HCT116 (cell line): ENCODE measurements around the gene CTCF. TPM values are rescaled to one million over a fixed set of nuclear protein-coding genes. Genes with fewer than 3 reads are reported as not detected.

Source experiments
- ATAC-seq: fragments of 200-7000 bp; cut with Tn5 transposase; 2 replicates; pipeline ENCODE4 v1.9.1; 2020; ENCODE audit warnings: mild to moderate bottlenecking, moderate library complexity
- BruUV-seq: library from RNA; stranded (reverse); fragments of 400-500 nt; replicated peaks from 2 replicates; lab custom pipeline; 2021; lab: Mats Ljungman, UMichigan
- CTCF ChIA-PET: fragments of 300-600 bp; sonication (Branson Sonifier 250); formaldehyde crosslinking; loops from one replicate; lab custom pipeline; 2021; ENCODE audit warnings: antibody characterized with exemption; lab: Charles Lee
- POLR2A ChIA-PET: fragments of 300-600, 350-600 bp; sonication (Branson Sonifier 250); formaldehyde crosslinking; loops from one replicate; lab custom pipeline; 2021; ENCODE audit warnings: antibody characterized with exemption; lab: Charles Lee
- RAD21 ChIA-PET, 2 experiments: fragments of 300-600 bp; sonication (Branson Sonifier 250); formaldehyde crosslinking; loops; one replicate each; lab custom pipeline; 2023; ENCODE audit warnings: low total read pairs in 2 of 2; ENCODE audit not compliant: uncharacterized antibody in 2 of 2, unreplicated experiment in 2 of 2, low non-redundant PET in 1 of 2; lab: Charles Lee
- DNase-seq: peaks from one replicate; pipeline ENCODE4 v3.0.0-alpha.2; 2010; ENCODE audit warnings: low read depth, low spot score
- H2AFZ ChIP-seq: fragments of 200-600 bp; shearing (Covaris generic), sonication (generic); 2 replicates; pipeline ENCODE4 v1.6.1; 2017; ENCODE audit warnings: low read depth, mixed run types, mixed read lengths, antibody characterized with exemption, low read length; ENCODE audit not compliant: poor library complexity, severe bottlenecking
- H3K27ac ChIP-seq: 2 replicates; pipeline ENCODE4 v1.5.1; 2012; ENCODE audit warnings: low read depth, low read length
- H3K27me3 ChIP-seq: fragments of 200-600 bp; sonication (generic); 2 replicates; pipeline ENCODE4 v1.6.1; 2016; ENCODE audit warnings: mixed run types, low read length, mixed read lengths; ENCODE audit not compliant: insufficient read depth
- H3K36me3 ChIP-seq, 2 experiments: fragments of 200-500 bp in 1 of 2; fragments of 200-600 bp in 1 of 2; sonication (Bioruptor generic) in 1 of 2; sonication (generic) in 1 of 2; 2 replicates each; pipeline versions ENCODE4 v1.5.1 to v1.6.1; 2014 to 2016; ENCODE audit warnings: low read length in 2 of 2, inconsistent platforms in 1 of 2, mixed read lengths in 1 of 2, mixed run types in 1 of 2; ENCODE audit not compliant: insufficient read depth in 2 of 2, control insufficient read depth in 1 of 2
- H3K4me1 ChIP-seq, 2 experiments: fragments of 200-600 bp in 1 of 2; sonication (generic) in 1 of 2; 2 replicates each; pipeline versions ENCODE4 v1.5.1 to v1.6.1; 2012 to 2017; ENCODE audit warnings: low read length in 2 of 2, inconsistent platforms in 1 of 2, mild to moderate bottlenecking in 1 of 2, mixed read lengths in 1 of 2, mixed run types in 1 of 2, moderate library complexity in 1 of 2; ENCODE audit not compliant: insufficient read depth in 2 of 2, control insufficient read depth in 1 of 2
- H3K4me2 ChIP-seq: fragments of 200-600 bp; sonication (generic); 2 replicates; pipeline ENCODE4 v1.6.1; 2017; ENCODE audit warnings: mixed run types, low read length, mixed read lengths
- H3K4me3 ChIP-seq, 2 experiments: fragments of 200-600 bp in 1 of 2; sonication (generic) in 1 of 2; replicated peaks in 1 of 2; 2 replicates each; pipeline ENCODE4 v1.5.1; 2011 to 2016; ENCODE audit warnings: low read length in 2 of 2, control low read depth in 1 of 2, low read depth in 1 of 2, mild to moderate bottlenecking in 1 of 2, mixed read lengths in 1 of 2, mixed run types in 1 of 2
- H3K79me2 ChIP-seq: fragments of 200-600 bp; sonication (generic); 2 replicates; pipeline ENCODE4 v1.6.1; 2017; ENCODE audit warnings: mild to moderate bottlenecking, mixed run types, low read length, moderate library complexity, mixed read lengths; ENCODE audit not compliant: insufficient read depth
- H3K9ac ChIP-seq: fragments of 200-600 bp; sonication (generic); 2 replicates; pipeline ENCODE4 v1.6.1; 2016; ENCODE audit warnings: low read length, mixed read lengths
- H3K9me2 ChIP-seq: fragments of 200-600 bp; sonication (generic), shearing (Covaris generic); 2 replicates; pipeline ENCODE4 v1.6.1; 2017; ENCODE audit warnings: mixed run types, mild to moderate bottlenecking, moderate library complexity; ENCODE audit not compliant: insufficient read depth
- H3K9me3 ChIP-seq, 2 experiments: fragments of 200-500 bp in 1 of 2; fragments of 200-600 bp in 1 of 2; sonication (Bioruptor generic) in 1 of 2; sonication (generic) in 1 of 2; 2 replicates each; pipeline ENCODE4 v1.6.1; 2014 to 2017; ENCODE audit warnings: low read length in 2 of 2, mixed read lengths in 2 of 2, inconsistent platforms in 1 of 2, low read depth in 1 of 2, mild to moderate bottlenecking in 1 of 2, mixed run types in 1 of 2, moderate library complexity in 1 of 2; ENCODE audit not compliant: control insufficient read depth in 1 of 2, insufficient read depth in 1 of 2
- H4K20me1 ChIP-seq: fragments of 200-600 bp; sonication (generic), shearing (Covaris generic); 2 replicates; pipeline ENCODE4 v1.6.1; 2017; ENCODE audit warnings: mixed run types, mild to moderate bottlenecking, moderate library complexity; ENCODE audit not compliant: insufficient read depth
- CBX3 ChIP-seq: IDR thresholded peaks from 2 replicates; pipeline ENCODE4 v1.6.1; 2012; ENCODE audit warnings: low read depth
- EGR1 ChIP-seq: IDR thresholded peaks from 2 replicates; pipeline ENCODE4 v1.6.1; 2012; ENCODE audit warnings: low read depth
- ELF1 ChIP-seq: IDR thresholded peaks from 2 replicates; pipeline ENCODE4 v1.6.1; 2012; ENCODE audit warnings: low read depth, borderline replicate concordance
- EZH2 ChIP-seq: fragments of 200-600 bp; sonication (generic); IDR thresholded peaks from 2 replicates; pipeline ENCODE4 v1.6.1; 2017; ENCODE audit warnings: antibody characterized with exemption, mixed run types
- EZH2phosphoT487 ChIP-seq: fragments of 200-600 bp; IDR thresholded peaks from 2 replicates; pipeline ENCODE4 v1.6.1; 2018; ENCODE audit warnings: antibody characterized with exemption, borderline replicate concordance
- FOSL1 ChIP-seq: IDR thresholded peaks from 2 replicates; pipeline ENCODE4 v1.6.1; 2012; ENCODE audit warnings: low read depth
- POLR2A ChIP-seq: IDR thresholded peaks from 2 replicates; pipeline ENCODE4 v1.7.0; 2011; ENCODE audit warnings: borderline replicate concordance; ENCODE audit not compliant: insufficient read depth, insufficient read length; ENCODE audit errors: extremely low read depth
- POLR2AphosphoS5 ChIP-seq: IDR thresholded peaks from 2 replicates; pipeline ENCODE4 v1.6.1; 2011; ENCODE audit warnings: mild to moderate bottlenecking, low read depth, low read length, moderate library complexity
- RAD21 ChIP-seq: IDR thresholded peaks from 2 replicates; pipeline ENCODE4 v1.6.1; 2012; ENCODE audit warnings: low read depth, mild to moderate bottlenecking
- SIN3A ChIP-seq: IDR thresholded peaks from 2 replicates; pipeline ENCODE4 v1.6.1; 2012; ENCODE audit warnings: low read depth
- SP1 ChIP-seq: IDR thresholded peaks from 2 replicates; pipeline ENCODE4 v1.6.1; 2012; ENCODE audit warnings: low read depth
- SRF ChIP-seq: IDR thresholded peaks from 2 replicates; pipeline ENCODE4 v1.6.1; 2012; ENCODE audit warnings: low read depth
- TCF7L2 ChIP-seq: IDR thresholded peaks from 2 replicates; pipeline ENCODE4 v1.7.0; 2011; ENCODE audit warnings: borderline replicate concordance, inconsistent platforms; ENCODE audit not compliant: insufficient read depth, insufficient read length; ENCODE audit errors: extremely low read depth
- YY1 ChIP-seq: IDR thresholded peaks from 2 replicates; pipeline ENCODE4 v1.6.1; 2011; ENCODE audit warnings: low read length, low read depth, moderate library complexity, mild to moderate bottlenecking; ENCODE audit not compliant: insufficient replicate concordance; ENCODE audit errors: extremely low read depth
- ZFX ChIP-seq: fragments of 450-650 bp; IDR thresholded peaks from 2 replicates; pipeline ENCODE4 v1.6.1; 2017
- ZNF274 ChIP-seq: fragments of 200-500 bp; sonication (Bioruptor generic); IDR thresholded peaks from 2 replicates; pipeline ENCODE4 v1.6.1; 2014; ENCODE audit warnings: mild to moderate bottlenecking, low read depth, low read length, inconsistent platforms
- intact Hi-C: fragments of 100-400 bp; cut with micrococcal nuclease; formaldehyde crosslinking; loops from 2 replicates; pipeline ENCODE4 v1.10.0; 2022
- total RNA-seq: library from RNA; stranded (reverse); gene quantifications from one replicate; pipeline ENCODE4 v1.2.1, GENCODE V29; 2021; ENCODE audit not compliant: unreplicated experiment
- TF ChIP-seq, protein P1 (sequence below), 3 experiments: fragments of 200-600 bp in 1 of 3; sonication (generic) in 1 of 3; IDR thresholded peaks in 2 of 3; conservative IDR thresholded peaks in 1 of 3; 2 replicates each; pipeline ENCODE4 v1.5.1; 2012 to 2017; ENCODE audit warnings: low read depth in 2 of 3, low read length in 2 of 3, antibody characterized with exemption in 1 of 3, borderline replicate concordance in 1 of 3, control low read depth in 1 of 3, mild to moderate bottlenecking in 1 of 3, mixed read lengths in 1 of 3, mixed run types in 1 of 3, moderate library complexity in 1 of 3; ENCODE audit not compliant: insufficient read depth in 1 of 3
- TF ChIP-seq, protein P2 (sequence below): IDR thresholded peaks from 2 replicates; pipeline ENCODE4 v1.6.1; 2012
- TF ChIP-seq, protein P3 (sequence below): IDR thresholded peaks from 2 replicates; pipeline ENCODE4 v1.6.1; 2011; ENCODE audit warnings: mild to moderate bottlenecking, low read length, moderate library complexity; ENCODE audit not compliant: insufficient replicate concordance; ENCODE audit errors: extremely low read depth

CTCF gene
- total RNA-seq, 1 experiment from 2014 or later: 48.3 TPM

DNA sequence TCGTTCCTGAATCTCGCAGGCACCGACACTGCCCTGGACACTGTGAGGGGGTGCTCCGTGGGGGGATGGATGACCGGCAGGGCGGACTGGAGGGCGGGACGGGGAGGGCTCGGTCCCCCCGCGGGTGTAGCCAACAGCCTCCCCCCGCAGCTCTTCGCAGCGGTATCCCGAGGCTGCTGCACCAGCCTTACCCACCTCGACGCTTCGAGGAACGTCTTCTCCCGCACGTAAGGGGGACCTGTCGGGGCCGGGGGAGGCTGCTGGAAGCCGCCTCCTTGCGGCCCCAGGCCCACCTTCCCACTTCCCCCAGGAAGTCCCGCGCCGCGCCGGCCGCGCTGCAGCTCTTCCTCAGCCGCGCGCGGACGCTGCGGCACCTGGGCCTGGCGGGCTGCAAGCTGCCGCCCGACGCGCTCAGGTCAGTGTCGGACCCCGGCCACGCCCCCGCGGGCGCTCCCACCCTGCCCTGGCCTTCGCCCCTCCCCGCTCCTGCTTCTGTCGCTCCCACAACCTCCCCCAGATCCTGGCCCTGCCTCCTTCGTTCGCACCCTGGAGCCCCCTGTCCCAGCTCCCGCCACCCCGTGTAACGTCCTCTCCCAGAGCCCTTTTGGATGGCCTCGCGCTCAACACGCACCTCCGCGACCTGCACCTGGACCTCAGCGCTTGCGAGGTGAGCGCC is 85.9 kb downstream of the CTCF start:
- H3K27me3 ChIP-seq: no peaks in the 10 kb centered on the region
- H3K79me2 ChIP-seq: no peaks in the 10 kb centered on the region; the same call in 1 of the 2 replicates
- H3K4me3 ChIP-seq: no peak overlapping the region
- POLR2A ChIA-PET: interaction anchor here (1.5 kb wide), 1 partner anchor 12 kb away, joined by 3 read pairs; the partner anchor contains the start of gene ACD
- TF ChIP-seq POLR2A: no peak
- TF ChIP-seq, protein P1, sequence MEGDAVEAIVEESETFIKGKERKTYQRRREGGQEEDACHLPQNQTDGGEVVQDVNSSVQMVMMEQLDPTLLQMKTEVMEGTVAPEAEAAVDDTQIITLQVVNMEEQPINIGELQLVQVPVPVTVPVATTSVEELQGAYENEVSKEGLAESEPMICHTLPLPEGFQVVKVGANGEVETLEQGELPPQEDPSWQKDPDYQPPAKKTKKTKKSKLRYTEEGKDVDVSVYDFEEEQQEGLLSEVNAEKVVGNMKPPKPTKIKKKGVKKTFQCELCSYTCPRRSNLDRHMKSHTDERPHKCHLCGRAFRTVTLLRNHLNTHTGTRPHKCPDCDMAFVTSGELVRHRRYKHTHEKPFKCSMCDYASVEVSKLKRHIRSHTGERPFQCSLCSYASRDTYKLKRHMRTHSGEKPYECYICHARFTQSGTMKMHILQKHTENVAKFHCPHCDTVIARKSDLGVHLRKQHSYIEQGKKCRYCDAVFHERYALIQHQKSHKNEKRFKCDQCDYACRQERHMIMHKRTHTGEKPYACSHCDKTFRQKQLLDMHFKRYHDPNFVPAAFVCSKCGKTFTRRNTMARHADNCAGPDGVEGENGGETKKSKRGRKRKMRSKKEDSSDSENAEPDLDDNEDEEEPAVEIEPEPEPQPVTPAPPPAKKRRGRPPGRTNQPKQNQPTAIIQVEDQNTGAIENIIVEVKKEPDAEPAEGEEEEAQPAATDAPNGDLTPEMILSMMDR (IDR thresholded peaks at IDR 0.05 in 2 of 3, conservative IDR thresholded peaks at IDR 0.05 in 1 of 3; ENCODE audit: borderline replicate concordance in 1 of 3, insufficient read depth in 1 of 3, low read depth in 2 of 3, low read length in 2 of 3): no peak
- TF ChIP-seq POLR2AphosphoS5: no peak
- no peak for TF ChIP-seq FOSL1
- no peak for TF ChIP-seq EZH2
- TF ChIP-seq CBX3: no peak
- TF ChIP-seq SP1: no peak
- TF ChIP-seq TCF7L2: no peak
- TF ChIP-seq, protein P2, sequence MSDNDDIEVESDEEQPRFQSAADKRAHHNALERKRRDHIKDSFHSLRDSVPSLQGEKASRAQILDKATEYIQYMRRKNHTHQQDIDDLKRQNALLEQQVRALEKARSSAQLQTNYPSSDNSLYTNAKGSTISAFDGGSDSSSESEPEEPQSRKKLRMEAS: no peak
- TF ChIP-seq, protein P3, sequence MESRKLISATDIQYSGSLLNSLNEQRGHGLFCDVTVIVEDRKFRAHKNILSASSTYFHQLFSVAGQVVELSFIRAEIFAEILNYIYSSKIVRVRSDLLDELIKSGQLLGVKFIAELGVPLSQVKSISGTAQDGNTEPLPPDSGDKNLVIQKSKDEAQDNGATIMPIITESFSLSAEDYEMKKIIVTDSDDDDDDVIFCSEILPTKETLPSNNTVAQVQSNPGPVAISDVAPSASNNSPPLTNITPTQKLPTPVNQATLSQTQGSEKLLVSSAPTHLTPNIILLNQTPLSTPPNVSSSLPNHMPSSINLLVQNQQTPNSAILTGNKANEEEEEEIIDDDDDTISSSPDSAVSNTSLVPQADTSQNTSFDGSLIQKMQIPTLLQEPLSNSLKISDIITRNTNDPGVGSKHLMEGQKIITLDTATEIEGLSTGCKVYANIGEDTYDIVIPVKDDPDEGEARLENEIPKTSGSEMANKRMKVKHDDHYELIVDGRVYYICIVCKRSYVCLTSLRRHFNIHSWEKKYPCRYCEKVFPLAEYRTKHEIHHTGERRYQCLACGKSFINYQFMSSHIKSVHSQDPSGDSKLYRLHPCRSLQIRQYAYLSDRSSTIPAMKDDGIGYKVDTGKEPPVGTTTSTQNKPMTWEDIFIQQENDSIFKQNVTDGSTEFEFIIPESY: no peak
- no peak for TF ChIP-seq ZNF274
- TF ChIP-seq EZH2phosphoT487: no peak
- TF ChIP-seq SRF: no peak
- TF ChIP-seq ZFX: no peak
- no peak for TF ChIP-seq RAD21
- TF ChIP-seq ELF1: no peak
- no peak for TF ChIP-seq EGR1
- TF ChIP-seq SIN3A: no peak
- TF ChIP-seq YY1: no peak
- intact Hi-C loops: no loop called here
- no peaks in the 10 kb centered on the region for H3K9me2 ChIP-seq
- H3K9me3 ChIP-seq: no peaks in the 10 kb centered on the region
- DNase-seq (no peak), ATAC-seq (no peak)
- no peak overlapping the region for H3K9ac ChIP-seq
- no peak overlapping the region for H3K27ac ChIP-seq
- no peaks in the 10 kb centered on the region for H4K20me1 ChIP-seq
- CTCF ChIA-PET: interaction anchor here (1.3 kb wide), 1 partner anchor 127 kb away, joined by 7 read pairs; no protein-coding TSS in a partner anchor
- no peak overlapping the region for H3K4me2 ChIP-seq
- no TSS peak for BruUV-seq
- peaks cover 0 to 8% of the 10 kb centered on the region in 2 experiments; a peak in 1 of 4 replicates for H3K4me1 ChIP-seq
- RAD21 ChIA-PET: no interaction called here
- H2AFZ ChIP-seq: no peak overlapping the region
- H3K36me3 ChIP-seq: no peaks in the 10 kb centered on the region
